Measurements from ENCODE around the gene NDRG3.

- TF ChIP-seq, protein P1, sequence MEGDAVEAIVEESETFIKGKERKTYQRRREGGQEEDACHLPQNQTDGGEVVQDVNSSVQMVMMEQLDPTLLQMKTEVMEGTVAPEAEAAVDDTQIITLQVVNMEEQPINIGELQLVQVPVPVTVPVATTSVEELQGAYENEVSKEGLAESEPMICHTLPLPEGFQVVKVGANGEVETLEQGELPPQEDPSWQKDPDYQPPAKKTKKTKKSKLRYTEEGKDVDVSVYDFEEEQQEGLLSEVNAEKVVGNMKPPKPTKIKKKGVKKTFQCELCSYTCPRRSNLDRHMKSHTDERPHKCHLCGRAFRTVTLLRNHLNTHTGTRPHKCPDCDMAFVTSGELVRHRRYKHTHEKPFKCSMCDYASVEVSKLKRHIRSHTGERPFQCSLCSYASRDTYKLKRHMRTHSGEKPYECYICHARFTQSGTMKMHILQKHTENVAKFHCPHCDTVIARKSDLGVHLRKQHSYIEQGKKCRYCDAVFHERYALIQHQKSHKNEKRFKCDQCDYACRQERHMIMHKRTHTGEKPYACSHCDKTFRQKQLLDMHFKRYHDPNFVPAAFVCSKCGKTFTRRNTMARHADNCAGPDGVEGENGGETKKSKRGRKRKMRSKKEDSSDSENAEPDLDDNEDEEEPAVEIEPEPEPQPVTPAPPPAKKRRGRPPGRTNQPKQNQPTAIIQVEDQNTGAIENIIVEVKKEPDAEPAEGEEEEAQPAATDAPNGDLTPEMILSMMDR (conservative IDR thresholded peaks at IDR 0.05) = no peak
- no peak for TF ChIP-seq EZH2 (IDR thresholded peaks at IDR 0.05; ENCODE audit: low read depth)
Measured at GRCh38 chr20:36623444-36623843, 122.4 kb downstream of the NDRG3 start.

Measured in PC-9 (cell line).